Ovary (tissue), 3 donors: Measurements from ENCODE around the gene MXD4.

Source experiments
- CTCF ChIP-seq, 3 donors: fragments of 450-650 bp in 2 of 3; fragments of 200-600 bp in 1 of 3; IDR thresholded peaks; one replicate each; pipeline versions ENCODE4 v1.5.1 to v1.8.0; 2016 to 2022; ENCODE audit warnings: antibody characterized with exemption in 3 of 3, mild to moderate bottlenecking in 1 of 3
- EP300 ChIP-seq: sonication (generic); formaldehyde crosslinking; IDR thresholded peaks from one replicate; pipeline ENCODE4 v1.6.1; 2017; ENCODE audit warnings: antibody characterized with exemption
- POLR2A ChIP-seq: fragments of 450-650 bp; IDR thresholded peaks from one replicate; pipeline ENCODE4 v1.6.1; 2017; ENCODE audit warnings: antibody characterized with exemption, mild to moderate bottlenecking, moderate library complexity
- donor health status: DM: no; HTN: no; CAD: no.

- no peak for TF ChIP-seq CTCF (IDR thresholded peaks at IDR 0.05)
- no peak for TF ChIP-seq POLR2A
- no peak for TF ChIP-seq EP300
Measured at GRCh38 chr4:2259541-2260343, 2.2 kb downstream of the MXD4 start.
